SU-DHL-6 (cell line): ENCODE measurements around the gene AFF3.

Experiments used
- H2AFZ ChIP-seq: fragments of 200-600 bp; sonication (generic); 2 replicates; pipeline ENCODE4 v1.6.1; 2014; ENCODE audit warnings: low read depth, mild to moderate bottlenecking, moderate library complexity, mixed read lengths, antibody characterized with exemption, low read length; ENCODE audit not compliant: severe bottlenecking
- H3F3A ChIP-seq: fragments of 200-600 bp; shearing (Covaris generic); 2 replicates; pipeline ENCODE4 v1.6.0; 2016; ENCODE audit warnings: antibody characterized with exemption, mild to moderate bottlenecking; ENCODE audit not compliant: insufficient read depth
- H3K27ac ChIP-seq: fragments of 200-600 bp; sonication (generic); 2 replicates; pipeline ENCODE4 v1.5.1; 2016; ENCODE audit warnings: low read depth, mild to moderate bottlenecking, low read length, moderate library complexity, mixed read lengths
- H3K27me3 ChIP-seq: fragments of 200-600 bp; sonication (generic), shearing (Covaris generic); 2 replicates; pipeline ENCODE4 v1.6.0; 2014; ENCODE audit warnings: mild to moderate bottlenecking, low read length
- H3K36me3 ChIP-seq: fragments of 200-600 bp; sonication (generic); 2 replicates; pipeline ENCODE4 v1.6.1; 2014; ENCODE audit warnings: mild to moderate bottlenecking, low read length, mixed read lengths
- H3K4me2 ChIP-seq: fragments of 300-600, 200-600 bp; shearing (Covaris generic), sonication (generic); 2 replicates; pipeline ENCODE4 v1.6.0; 2014; ENCODE audit warnings: low read length, low read depth, mild to moderate bottlenecking; ENCODE audit not compliant: poor library complexity, severe bottlenecking
- H3K4me3 ChIP-seq: fragments of 200-600 bp; sonication (generic); 2 replicates; pipeline ENCODE4 v1.5.1; 2014; ENCODE audit warnings: antibody characterized with exemption, low read length, mild to moderate bottlenecking, mixed read lengths; ENCODE audit not compliant: insufficient read depth, poor library complexity, severe bottlenecking
- H3K79me2 ChIP-seq: fragments of 200-600 bp; sonication (generic); 2 replicates; pipeline ENCODE4 v1.6.1; 2014; ENCODE audit warnings: mild to moderate bottlenecking, low read length, moderate library complexity; ENCODE audit not compliant: insufficient read depth
- H3K9ac ChIP-seq: fragments of 200-600 bp; sonication (generic); 2 replicates; pipeline ENCODE4 v1.7.0; 2014; ENCODE audit warnings: mild to moderate bottlenecking, low read length
- H3K9me2 ChIP-seq: fragments of 200-600 bp; sonication (generic); replicated peaks from 2 replicates; pipeline ENCODE4 v1.6.1; 2014; ENCODE audit warnings: low read length; ENCODE audit not compliant: insufficient read depth
- H3K9me3 ChIP-seq: fragments of 200-600 bp; sonication (generic); 2 replicates; pipeline ENCODE4 v1.6.1; 2014; ENCODE audit warnings: low read length, mixed read lengths; ENCODE audit not compliant: insufficient read depth
- H4K20me1 ChIP-seq: fragments of 200-600 bp; sonication (generic); 2 replicates; pipeline ENCODE4 v1.6.1; 2014; ENCODE audit warnings: low read depth, mild to moderate bottlenecking, antibody characterized with exemption, low read length, moderate library complexity, mixed read lengths
- EZH2phosphoT487 ChIP-seq: fragments of 200-600 bp; sonication (generic), shearing (Covaris generic); conservative IDR thresholded peaks from 2 replicates; pipeline ENCODE4 v1.6.1; 2018; ENCODE audit warnings: mild to moderate bottlenecking, antibody characterized with exemption, low read length, moderate library complexity, mixed read lengths
- TF ChIP-seq, protein P1 (sequence below): fragments of 200-600 bp; sonication (generic); IDR thresholded peaks from one replicate; pipeline ENCODE4 v1.5.1; 2017; ENCODE audit warnings: antibody characterized with exemption, mild to moderate bottlenecking, low read length, moderate library complexity; ENCODE audit not compliant: insufficient read depth, poor library complexity, severe bottlenecking

Gene AFF3

DNA sequence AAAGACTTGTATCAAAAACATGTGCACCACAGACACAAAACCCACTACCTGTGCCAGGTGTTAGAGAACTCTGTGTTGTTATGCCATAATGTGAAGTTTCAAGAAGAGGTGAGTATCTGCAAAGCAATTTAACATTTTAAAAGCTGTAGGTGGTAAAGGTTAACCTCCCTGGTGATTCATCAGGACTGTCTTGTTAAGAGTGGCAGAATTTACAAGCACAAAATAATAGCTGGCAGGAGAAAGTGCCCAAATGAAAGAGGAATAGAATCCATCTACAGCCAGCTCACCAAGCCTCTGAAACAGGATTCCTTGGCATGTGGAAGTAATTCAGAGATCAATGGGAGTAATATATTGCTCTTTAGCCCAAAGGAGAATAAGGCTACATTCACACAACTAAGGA lies 230.7 kb downstream of the AFF3 start:
- H3K27ac ChIP-seq, result no peak overlapping the region
- no peaks in the 10 kb centered on the region for H3K79me2 ChIP-seq
- no peak overlapping the region for H3K4me2 ChIP-seq
- no peak overlapping the region for H3K9ac ChIP-seq
- no peaks in the 10 kb centered on the region for H4K20me1 ChIP-seq
- no peaks in the 10 kb centered on the region for H3F3A ChIP-seq
- H3K9me2 ChIP-seq, result no peaks in the 10 kb centered on the region
- H3K9me3 ChIP-seq, result no peaks in the 10 kb centered on the region
- H2AFZ ChIP-seq, result no peak overlapping the region
- TF ChIP-seq, protein P1, sequence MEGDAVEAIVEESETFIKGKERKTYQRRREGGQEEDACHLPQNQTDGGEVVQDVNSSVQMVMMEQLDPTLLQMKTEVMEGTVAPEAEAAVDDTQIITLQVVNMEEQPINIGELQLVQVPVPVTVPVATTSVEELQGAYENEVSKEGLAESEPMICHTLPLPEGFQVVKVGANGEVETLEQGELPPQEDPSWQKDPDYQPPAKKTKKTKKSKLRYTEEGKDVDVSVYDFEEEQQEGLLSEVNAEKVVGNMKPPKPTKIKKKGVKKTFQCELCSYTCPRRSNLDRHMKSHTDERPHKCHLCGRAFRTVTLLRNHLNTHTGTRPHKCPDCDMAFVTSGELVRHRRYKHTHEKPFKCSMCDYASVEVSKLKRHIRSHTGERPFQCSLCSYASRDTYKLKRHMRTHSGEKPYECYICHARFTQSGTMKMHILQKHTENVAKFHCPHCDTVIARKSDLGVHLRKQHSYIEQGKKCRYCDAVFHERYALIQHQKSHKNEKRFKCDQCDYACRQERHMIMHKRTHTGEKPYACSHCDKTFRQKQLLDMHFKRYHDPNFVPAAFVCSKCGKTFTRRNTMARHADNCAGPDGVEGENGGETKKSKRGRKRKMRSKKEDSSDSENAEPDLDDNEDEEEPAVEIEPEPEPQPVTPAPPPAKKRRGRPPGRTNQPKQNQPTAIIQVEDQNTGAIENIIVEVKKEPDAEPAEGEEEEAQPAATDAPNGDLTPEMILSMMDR, result no peak
- no peak for TF ChIP-seq EZH2phosphoT487
- H3K4me3 ChIP-seq, result no peak overlapping the region
- no peaks in the 10 kb centered on the region for H3K36me3 ChIP-seq
- H3K27me3 ChIP-seq, result no peaks in the 10 kb centered on the region

DNA sequence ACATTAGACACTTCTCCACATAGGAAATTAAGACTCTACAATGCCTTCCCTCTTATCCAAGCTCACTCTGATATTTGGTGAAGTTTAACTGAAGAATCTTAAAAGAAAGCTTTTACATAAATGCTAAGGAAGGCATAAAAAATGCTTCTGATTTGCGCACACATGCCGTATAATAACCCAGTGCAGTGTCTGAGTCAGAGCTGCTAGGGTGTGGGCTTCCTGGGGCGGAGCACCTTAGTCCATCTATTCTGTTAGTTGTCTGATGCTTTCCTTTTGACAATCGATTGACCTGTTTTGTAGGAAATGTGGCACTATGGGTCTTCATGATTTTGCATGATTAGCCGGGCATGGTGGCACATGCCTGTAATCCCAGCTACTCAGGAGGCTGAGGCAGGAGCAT lies 231.5 kb downstream of the AFF3 start:
- H3K36me3 ChIP-seq, result no peaks in the 10 kb centered on the region
- H3K4me2 ChIP-seq, result no peak overlapping the region
- no peaks in the 10 kb centered on the region for H3K27me3 ChIP-seq
- H4K20me1 ChIP-seq, result no peaks in the 10 kb centered on the region
- no peak overlapping the region for H2AFZ ChIP-seq
- no peak overlapping the region for H3K4me3 ChIP-seq
- TF ChIP-seq EZH2phosphoT487, result no peak
- TF ChIP-seq, protein P1, result no peak
- no peaks in the 10 kb centered on the region for H3K79me2 ChIP-seq
- H3K9me2 ChIP-seq, result no peaks in the 10 kb centered on the region
- no peaks in the 10 kb centered on the region for H3F3A ChIP-seq
- H3K9me3 ChIP-seq, result no peaks in the 10 kb centered on the region
- H3K9ac ChIP-seq, result no peak overlapping the region
- H3K27ac ChIP-seq, result no peak overlapping the region

DNA sequence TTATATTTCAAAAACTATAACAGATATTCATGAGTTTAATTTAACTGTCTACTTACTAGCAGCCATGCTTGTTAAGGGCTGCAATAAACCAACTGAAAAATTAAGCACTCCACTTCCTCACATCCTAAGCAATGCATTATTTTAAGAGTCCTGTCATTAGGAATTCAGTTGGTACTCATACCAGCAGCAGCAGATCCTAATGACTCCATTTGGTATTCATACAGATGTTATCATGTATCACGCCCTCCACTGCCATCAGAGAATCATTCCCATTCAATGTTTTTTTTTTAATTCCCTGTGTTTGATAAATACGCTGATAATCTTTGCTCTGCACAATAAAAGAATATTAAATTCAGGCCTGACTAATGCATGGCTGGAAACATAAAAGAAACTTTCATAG lies 236.8 kb downstream of the AFF3 start:
- no peaks in the 10 kb centered on the region for H3K9me3 ChIP-seq
- no peak for TF ChIP-seq EZH2phosphoT487

DNA sequence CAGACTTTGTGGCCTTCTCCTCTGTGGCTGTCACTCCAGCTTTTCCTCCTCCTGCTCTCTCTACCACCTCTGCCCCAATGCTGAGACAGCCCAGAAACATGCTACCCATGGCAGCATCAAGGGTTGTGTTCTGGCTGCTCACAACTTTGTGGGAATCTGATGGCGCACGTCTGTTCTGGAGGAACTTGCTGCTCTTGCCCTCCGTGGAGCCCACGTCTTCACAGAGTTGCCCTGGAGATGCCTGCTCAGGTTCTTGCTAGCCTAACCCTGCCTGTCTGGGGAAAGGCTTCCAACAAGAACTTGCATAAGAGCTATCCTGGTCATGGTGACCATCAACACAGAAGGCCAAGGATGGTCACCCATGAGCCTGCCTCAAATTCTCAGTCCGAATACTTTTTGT lies 237.4 kb downstream of the AFF3 start:
- Histone ChIP-seq H3K79me2 (no peaks in the 10 kb centered on the region), H3K9me3 (no peaks in the 10 kb centered on the region), H4K20me1 (0 out of 2 replicates have a peak, but pooled peaks cover 4% of the 10 kb centered on the region), H2AFZ (no peak overlapping the region), H3F3A (no peaks in the 10 kb centered on the region), H3K4me2 (no peak overlapping the region), H3K27me3 (no peaks in the 10 kb centered on the region), H3K9ac (no peak overlapping the region), H3K4me3 (no peak overlapping the region), H3K27ac (no peak overlapping the region), H3K9me2 (no peaks in the 10 kb centered on the region), H3K36me3 (no peaks in the 10 kb centered on the region)
- TF ChIP-seq, protein P1, result no peak
- no peak for TF ChIP-seq EZH2phosphoT487

More for the DNA sequence above, 236.8 kb downstream of the AFF3 start:
- Histone ChIP-seq H3K4me3 (no peak overlapping the region), H3K9ac (no peak overlapping the region), H3K27ac (no peak overlapping the region), H4K20me1 (0 out of 2 replicates have a peak, but pooled peaks cover 4% of the 10 kb centered on the region), H3F3A (no peaks in the 10 kb centered on the region), H2AFZ (no peak overlapping the region), H3K4me2 (no peak overlapping the region), H3K79me2 (no peaks in the 10 kb centered on the region), H3K9me2 (no peaks in the 10 kb centered on the region), H3K36me3 (no peaks in the 10 kb centered on the region), H3K27me3 (no peaks in the 10 kb centered on the region)
